Naive B cell (primary cell): Measurements from ENCODE around the gene PARVG. TPM values are rescaled to one million over a fixed set of nuclear protein-coding genes. Genes with fewer than 3 reads are reported as not detected.
A peak's percentile ranks its signal among the peaks of the same experiment; 100 is the strongest.

ENCODE experiments used
- ATAC-seq, 2 donors: fragments of 150-1000 bp; cut with Tn5 transposase; 2 replicates each; pipeline ENCODE4 v1.10.0; 2021; ENCODE audit warnings: low read depth in 2 of 2, mild to moderate bottlenecking in 2 of 2, moderate library complexity in 2 of 2
- DNase-seq: peaks from one replicate; pipeline ENCODE4 v3.0.0; 2022
- H3K27ac Mint-ChIP-seq, 6 donors: one replicate each; pipeline ENCODE4 v1.8.0; 2020 to 2022; ENCODE audit warnings: mild to moderate bottlenecking in 6 of 6, mixed read lengths in 6 of 6, moderate library complexity in 5 of 6, inconsistent platforms in 2 of 6
- H3K27me3 Mint-ChIP-seq, 3 donors: one replicate each; pipeline ENCODE4 v1.8.0; 2021 to 2022; ENCODE audit warnings: mixed read lengths in 3 of 3, mild to moderate bottlenecking in 1 of 3
- H3K36me3 Mint-ChIP-seq, 2 donors: one replicate each; pipeline ENCODE4 v1.8.0; 2020 to 2022; ENCODE audit warnings: mixed read lengths in 2 of 2, inconsistent platforms in 1 of 2, mild to moderate bottlenecking in 1 of 2
- H3K4me1 Mint-ChIP-seq, 3 donors: one replicate each; pipeline ENCODE4 v1.8.0; 2020 to 2022; ENCODE audit warnings: mixed read lengths in 3 of 3, inconsistent platforms in 1 of 3, mild to moderate bottlenecking in 1 of 3, moderate library complexity in 1 of 3
- H3K4me3 Mint-ChIP-seq, 8 donors: one replicate each; pipeline ENCODE4 v1.8.0; 2020 to 2022; ENCODE audit warnings: mild to moderate bottlenecking in 8 of 8, mixed read lengths in 8 of 8, moderate library complexity in 8 of 8, inconsistent platforms in 2 of 8
- H3K9me3 Mint-ChIP-seq, 7 donors: one replicate each; pipeline ENCODE4 v1.8.0; 2020 to 2022; ENCODE audit warnings: mixed read lengths in 7 of 7, mild to moderate bottlenecking in 5 of 7, inconsistent platforms in 2 of 7, moderate library complexity in 1 of 7
- polyA plus RNA-seq, 6 donors: library from polyadenylated mRNA; unstranded; fragments of 300-500 nt; fragmentation: Illumina TruSeq; gene quantifications; one replicate each; pipeline ENCODE4 v1.2.3, GENCODE V29; 2021; ENCODE audit warnings: low read depth in 6 of 6

PARVG gene
- polyA plus RNA-seq, 6 donors from 2014 or later, result 106 to 151 (median 143) TPM

GRCh38 chr22:44173154-44173553, 7.6 kb upstream of the PARVG start:
- no peaks in the 10 kb centered on the region for H3K27me3 Mint-ChIP-seq
- peaks cover 19 to 36% (median 30%) of the 10 kb centered on the region in 3 donors for H3K4me1 Mint-ChIP-seq
- no peaks in the 10 kb centered on the region for H3K36me3 Mint-ChIP-seq
- peak overlapping the region; percentile 54 to 77 (median 65) for H3K27ac Mint-ChIP-seq
- peak overlapping the region in 5 of 8 donors; percentile 9 to 77 (median 34) for H3K4me3 Mint-ChIP-seq
- DNase-seq (no peak), ATAC-seq (no peak)
- H3K9me3 Mint-ChIP-seq, result no peaks in the 10 kb centered on the region

- Mint-ChIP-seq H3K9me3 (no peaks in the 10 kb centered on the region), H3K27me3 (no peaks in the 10 kb centered on the region), H3K27ac (peak overlapping the region in 1 of 6 donors; percentile 68), H3K4me1 (peaks cover 25 to 44% (median 37%) of the 10 kb centered on the region in 3 donors), H3K4me3 (no peak overlapping the region), H3K36me3 (no peaks in the 10 kb centered on the region)
- DNase-seq (no peak), ATAC-seq (no peak)
These were observed 5.0 kb upstream of the PARVG start for GRCh38 chr22:44175676-44176075.

GRCh38 chr22:44179196-44179988, 1.3 kb upstream of the PARVG start:
- Mint-ChIP-seq H3K9me3 (no peaks in the 10 kb centered on the region), H3K4me3 (peak overlapping the region in 3 of 8 donors; percentile 2 to 25 (median 20)), H3K27me3 (no peaks in the 10 kb centered on the region), H3K27ac (peak overlapping the region in 4 of 6 donors; percentile 38 to 99 (median 80)), H3K4me1 (peaks cover 25 to 35% (median 34%) of the 10 kb centered on the region in 3 donors), H3K36me3 (no peaks in the 10 kb centered on the region)
- no peak for ATAC-seq
- no peak for DNase-seq

- Mint-ChIP-seq H3K27me3 (no peaks in the 10 kb centered on the region), H3K9me3 (no peaks in the 10 kb centered on the region), H3K4me3 (peak overlapping the region; percentile 84 to 99 (median 98)), H3K4me1 (peaks cover 29 to 43% (median 42%) of the 10 kb centered on the region in 3 donors), H3K27ac (peak overlapping the region; percentile 93 to 99 (median 98)), H3K36me3 (peaks cover 4 to 7% of the 10 kb centered on the region in 2 donors)
- no peak for ATAC-seq
- no peak for DNase-seq
These were observed 578 bp upstream of the PARVG start for GRCh38 chr22:44179989-44180705.

GRCh38 chr22:44181033-44181911, 547 bp downstream of the PARVG start:
- peaks cover 4 to 8% of the 10 kb centered on the region in 2 donors for H3K36me3 Mint-ChIP-seq
- peaks cover 30 to 52% (median 45%) of the 10 kb centered on the region in 3 donors for H3K4me1 Mint-ChIP-seq
- DNase-seq (peak; percentile 78), ATAC-seq (peak; percentile 60 to 64)
- peak overlapping the region; percentile 93 to 99 (median 98) for H3K27ac Mint-ChIP-seq
- H3K27me3 Mint-ChIP-seq, result no peaks in the 10 kb centered on the region
- H3K9me3 Mint-ChIP-seq, result no peaks in the 10 kb centered on the region
- peak overlapping the region; percentile 84 to 99 (median 98) for H3K4me3 Mint-ChIP-seq

GRCh38 chr22:44181912-44182587, 1.3 kb downstream of the PARVG start:
- Mint-ChIP-seq H3K36me3 (peaks cover 4 to 8% of the 10 kb centered on the region in 2 donors), H3K4me3 (peak overlapping the region; percentile 84 to 99 (median 98)), H3K27ac (peak overlapping the region; percentile 93 to 99 (median 98)), H3K27me3 (no peaks in the 10 kb centered on the region), H3K4me1 (peaks cover 33 to 55% (median 46%) of the 10 kb centered on the region in 3 donors), H3K9me3 (no peaks in the 10 kb centered on the region)
- peak; percentile 4 to 7 for ATAC-seq
- no peak for DNase-seq

GRCh38 chr22:44182588-44183286, 2.0 kb downstream of the PARVG start:
- Mint-ChIP-seq H3K27ac (peak overlapping the region; percentile 93 to 99 (median 98)), H3K9me3 (no peaks in the 10 kb centered on the region), H3K4me1 (peaks cover 36 to 55% (median 51%) of the 10 kb centered on the region in 3 donors), H3K4me3 (peak overlapping the region; percentile 84 to 99 (median 98)), H3K27me3 (no peaks in the 10 kb centered on the region), H3K36me3 (peaks cover 4 to 8% of the 10 kb centered on the region in 2 donors)
- ATAC-seq (peak; percentile 42 to 45), DNase-seq (peak; percentile 74)

GRCh38 chr22:44183287-44183588, 2.5 kb downstream of the PARVG start:
- peak overlapping the region; percentile 84 to 99 (median 98) for H3K4me3 Mint-ChIP-seq
- peaks cover 4 to 8% of the 10 kb centered on the region in 2 donors for H3K36me3 Mint-ChIP-seq
- no peaks in the 10 kb centered on the region for H3K9me3 Mint-ChIP-seq
- H3K4me1 Mint-ChIP-seq, result peaks cover 37 to 57% (median 52%) of the 10 kb centered on the region in 3 donors
- ATAC-seq (no peak), DNase-seq (no peak)
- H3K27me3 Mint-ChIP-seq, result no peaks in the 10 kb centered on the region
- peak overlapping the region in 5 of 6 donors; percentile 61 to 99 (median 97) for H3K27ac Mint-ChIP-seq

GRCh38 chr22:44184006-44184405, 3.3 kb downstream of the PARVG start:
- H3K27ac Mint-ChIP-seq, result peak overlapping the region in 4 of 6 donors; percentile 32 to 93 (median 64)
- no peak for ATAC-seq
- H3K4me1 Mint-ChIP-seq, result peaks cover 41 to 63% (median 59%) of the 10 kb centered on the region in 3 donors

GRCh38 chr22:44185237-44186120, 4.8 kb downstream of the PARVG start:
- DNase-seq (no peak), ATAC-seq (no peak)
- H3K4me3 Mint-ChIP-seq, result peak overlapping the region in 3 of 8 donors; percentile 40 to 63 (median 42)
- no peaks in the 10 kb centered on the region for H3K9me3 Mint-ChIP-seq
- no peaks in the 10 kb centered on the region for H3K27me3 Mint-ChIP-seq
- H3K4me1 Mint-ChIP-seq, result peaks cover 48 to 63% (median 62%) of the 10 kb centered on the region in 3 donors
- H3K27ac Mint-ChIP-seq, result peak overlapping the region in 3 of 6 donors; percentile 50 to 79 (median 56)
- peaks cover 4 to 8% of the 10 kb centered on the region in 2 donors for H3K36me3 Mint-ChIP-seq

More at GRCh38 chr22:44184006-44184405, 3.3 kb downstream of the PARVG start:
- DNase-seq, result no peak
- peak overlapping the region in 4 of 8 donors; percentile 78 to 99 (median 96) for H3K4me3 Mint-ChIP-seq
- peaks cover 4 to 8% of the 10 kb centered on the region in 2 donors for H3K36me3 Mint-ChIP-seq
- H3K9me3 Mint-ChIP-seq, result no peaks in the 10 kb centered on the region
- no peaks in the 10 kb centered on the region for H3K27me3 Mint-ChIP-seq

- ATAC-seq (no peak), DNase-seq (no peak)
- H3K9me3 Mint-ChIP-seq, result no peaks in the 10 kb centered on the region
- H3K27me3 Mint-ChIP-seq, result no peaks in the 10 kb centered on the region
- H3K36me3 Mint-ChIP-seq, result peaks cover 4 to 8% of the 10 kb centered on the region in 2 donors
- H3K4me3 Mint-ChIP-seq, result peak overlapping the region in 1 of 8 donors; percentile 63
- H3K27ac Mint-ChIP-seq, result peak overlapping the region in 3 of 6 donors; percentile 29 to 79 (median 42)
- H3K4me1 Mint-ChIP-seq, result peaks cover 42 to 64% (median 62%) of the 10 kb centered on the region in 3 donors
These were observed 5.4 kb downstream of the PARVG start for GRCh38 chr22:44186121-44186510.
